Astrocyte (in vitro differentiated cells and primary cell): Measurements from ENCODE around the gene NLRP7. TPM values are rescaled to one million over a fixed set of nuclear protein-coding genes. Genes with fewer than 3 reads are reported as not detected.
"Not testable (repeated sequence)": the region's sequence is repeated elsewhere in the genome, so short reads cannot be mapped to it uniquely, and the experiment has no call there.

ENCODE experiments used
- DNase-seq: peaks from one replicate; pipeline ENCODE4 v3.0.0-alpha.2; 2010; ENCODE audit warnings: low read depth
- FAIRE-seq: peaks from 2 replicates; lab custom pipeline; 2011; peaks lifted over from hg19 to GRCh38; lab: Jason Lieb, UNC
- H2AFZ ChIP-seq: 2 replicates; pipeline ENCODE4 v1.6.0; 2012; ENCODE audit warnings: low read depth, low read length, inconsistent platforms
- H3K27ac ChIP-seq: 2 replicates; pipeline ENCODE4 v1.5.1; 2011; ENCODE audit warnings: low read depth, low read length, inconsistent platforms
- H3K27me3 ChIP-seq: 2 replicates; pipeline ENCODE4 v1.6.0; 2011; ENCODE audit warnings: low read length, inconsistent platforms; ENCODE audit not compliant: insufficient read depth
- H3K36me3 ChIP-seq: 2 replicates; pipeline ENCODE4 v1.5.1; 2011; ENCODE audit warnings: low read length, inconsistent platforms; ENCODE audit not compliant: insufficient read depth
- H3K4me1 ChIP-seq: 2 replicates; pipeline ENCODE4 v1.5.1; 2011; ENCODE audit warnings: low read length, inconsistent platforms; ENCODE audit not compliant: insufficient read depth
- H3K4me2 ChIP-seq: 2 replicates; pipeline ENCODE4 v1.6.0; 2012; ENCODE audit warnings: low read length, inconsistent platforms
- H3K4me3 ChIP-seq: 2 replicates; pipeline ENCODE4 v1.5.1; 2011; ENCODE audit warnings: low read depth, mild to moderate bottlenecking, low read length, inconsistent platforms; ENCODE audit not compliant: insufficient read depth
- H3K79me2 ChIP-seq: 2 replicates; pipeline ENCODE4 v1.6.0; 2012; ENCODE audit warnings: mild to moderate bottlenecking, low read length, inconsistent platforms; ENCODE audit not compliant: insufficient read depth
- H3K9ac ChIP-seq: 2 replicates; pipeline ENCODE4 v1.6.0; 2012; ENCODE audit warnings: mild to moderate bottlenecking, low read length, inconsistent platforms
- H3K9me3 ChIP-seq: 2 replicates; pipeline ENCODE4 v1.5.1; 2012; ENCODE audit warnings: low read depth, mild to moderate bottlenecking, low read length, inconsistent platforms; ENCODE audit not compliant: insufficient read depth
- H4K20me1 ChIP-seq: 2 replicates; pipeline ENCODE4 v1.6.0; 2012; ENCODE audit warnings: low read length, inconsistent platforms; ENCODE audit not compliant: insufficient read depth
- H3K27ac Mint-ChIP-seq: one replicate; pipeline ENCODE4 v1.8.0; 2021; ENCODE audit warnings: mild to moderate bottlenecking, mixed read lengths; ENCODE audit not compliant: unreplicated experiment
- H3K27me3 Mint-ChIP-seq: one replicate; pipeline ENCODE4 v1.8.0; 2021; ENCODE audit warnings: low read depth, mixed read lengths; ENCODE audit not compliant: unreplicated experiment
- H3K36me3 Mint-ChIP-seq: one replicate; pipeline ENCODE4 v1.8.0; 2021; ENCODE audit warnings: low read depth, mixed read lengths; ENCODE audit not compliant: unreplicated experiment
- H3K4me1 Mint-ChIP-seq: one replicate; pipeline ENCODE4 v1.8.0; 2021; ENCODE audit warnings: low read depth, mixed read lengths; ENCODE audit not compliant: unreplicated experiment
- H3K4me3 Mint-ChIP-seq: one replicate; pipeline ENCODE4 v1.8.0; 2021; ENCODE audit warnings: mild to moderate bottlenecking, moderate library complexity, mixed read lengths; ENCODE audit not compliant: unreplicated experiment
- H3K9me3 Mint-ChIP-seq: one replicate; pipeline ENCODE4 v1.8.0; 2021; ENCODE audit warnings: mild to moderate bottlenecking, mixed read lengths; ENCODE audit not compliant: unreplicated experiment
- EZH2 ChIP-seq: IDR thresholded peaks from 2 replicates; pipeline ENCODE4 v1.6.1; 2012; ENCODE audit warnings: mild to moderate bottlenecking, low read length, inconsistent platforms; ENCODE audit not compliant: insufficient read depth
- total RNA-seq: library from RNA; stranded (reverse); gene quantifications from 2 replicates; pipeline ENCODE4 v1.2.1, GENCODE V29; 2021
- TF ChIP-seq, protein P1 (sequence below): IDR thresholded peaks from 2 replicates; pipeline ENCODE4 v1.5.1; 2011; ENCODE audit warnings: low read depth, mild to moderate bottlenecking, inconsistent platforms, low read length, moderate library complexity; ENCODE audit not compliant: insufficient read depth

NLRP7 gene
- total RNA-seq, 1 donor from 2014 or later = not detected

DNA sequence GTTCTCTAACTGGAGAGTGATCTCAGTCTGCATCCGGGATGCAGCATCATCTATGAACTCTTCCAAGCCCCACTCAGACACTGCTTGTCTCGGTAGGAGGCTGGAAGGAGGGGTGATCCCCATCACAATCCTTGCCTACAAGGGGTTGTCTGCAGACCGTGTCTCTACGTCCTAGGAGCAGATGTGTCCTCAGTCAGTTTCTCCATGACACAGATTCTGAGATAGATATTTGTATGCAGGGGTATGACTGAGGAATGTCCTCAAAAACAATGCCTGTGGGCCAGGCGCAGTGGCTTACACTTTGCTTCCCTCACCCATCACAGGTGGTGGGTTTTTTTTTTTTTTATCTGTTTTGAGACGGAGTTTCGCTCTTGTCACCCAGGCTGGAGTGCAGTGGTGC lies 40.5 kb downstream of the NLRP7 start:
- H3K9me3 ChIP-seq = peaks cover 7% of the 10 kb centered on the region
- no peaks in the 10 kb centered on the region for H3K79me2 ChIP-seq
- Mint-ChIP-seq H3K4me3 (no peak overlapping the region), H3K27me3 (peaks cover 2% of the 10 kb centered on the region), H3K4me1 (no peaks in the 10 kb centered on the region), H3K27ac (no peak overlapping the region), H3K9me3 (peaks cover 4% of the 10 kb centered on the region), H3K36me3 (no peaks in the 10 kb centered on the region)
- H3K36me3 ChIP-seq = no peaks in the 10 kb centered on the region
- no peak for DNase-seq
- no peaks in the 10 kb centered on the region for H4K20me1 ChIP-seq
- no peak for FAIRE-seq
- H3K27ac ChIP-seq = no peak overlapping the region
- no peak overlapping the region for H2AFZ ChIP-seq
- TF ChIP-seq, protein P1, sequence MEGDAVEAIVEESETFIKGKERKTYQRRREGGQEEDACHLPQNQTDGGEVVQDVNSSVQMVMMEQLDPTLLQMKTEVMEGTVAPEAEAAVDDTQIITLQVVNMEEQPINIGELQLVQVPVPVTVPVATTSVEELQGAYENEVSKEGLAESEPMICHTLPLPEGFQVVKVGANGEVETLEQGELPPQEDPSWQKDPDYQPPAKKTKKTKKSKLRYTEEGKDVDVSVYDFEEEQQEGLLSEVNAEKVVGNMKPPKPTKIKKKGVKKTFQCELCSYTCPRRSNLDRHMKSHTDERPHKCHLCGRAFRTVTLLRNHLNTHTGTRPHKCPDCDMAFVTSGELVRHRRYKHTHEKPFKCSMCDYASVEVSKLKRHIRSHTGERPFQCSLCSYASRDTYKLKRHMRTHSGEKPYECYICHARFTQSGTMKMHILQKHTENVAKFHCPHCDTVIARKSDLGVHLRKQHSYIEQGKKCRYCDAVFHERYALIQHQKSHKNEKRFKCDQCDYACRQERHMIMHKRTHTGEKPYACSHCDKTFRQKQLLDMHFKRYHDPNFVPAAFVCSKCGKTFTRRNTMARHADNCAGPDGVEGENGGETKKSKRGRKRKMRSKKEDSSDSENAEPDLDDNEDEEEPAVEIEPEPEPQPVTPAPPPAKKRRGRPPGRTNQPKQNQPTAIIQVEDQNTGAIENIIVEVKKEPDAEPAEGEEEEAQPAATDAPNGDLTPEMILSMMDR = no peak
- TF ChIP-seq EZH2 = no peak
- no peak overlapping the region for H3K4me2 ChIP-seq
- H3K27me3 ChIP-seq = no peaks in the 10 kb centered on the region
- H3K4me1 ChIP-seq = no peaks in the 10 kb centered on the region
- no peak overlapping the region for H3K9ac ChIP-seq
- H3K4me3 ChIP-seq = no peak overlapping the region

DNA sequence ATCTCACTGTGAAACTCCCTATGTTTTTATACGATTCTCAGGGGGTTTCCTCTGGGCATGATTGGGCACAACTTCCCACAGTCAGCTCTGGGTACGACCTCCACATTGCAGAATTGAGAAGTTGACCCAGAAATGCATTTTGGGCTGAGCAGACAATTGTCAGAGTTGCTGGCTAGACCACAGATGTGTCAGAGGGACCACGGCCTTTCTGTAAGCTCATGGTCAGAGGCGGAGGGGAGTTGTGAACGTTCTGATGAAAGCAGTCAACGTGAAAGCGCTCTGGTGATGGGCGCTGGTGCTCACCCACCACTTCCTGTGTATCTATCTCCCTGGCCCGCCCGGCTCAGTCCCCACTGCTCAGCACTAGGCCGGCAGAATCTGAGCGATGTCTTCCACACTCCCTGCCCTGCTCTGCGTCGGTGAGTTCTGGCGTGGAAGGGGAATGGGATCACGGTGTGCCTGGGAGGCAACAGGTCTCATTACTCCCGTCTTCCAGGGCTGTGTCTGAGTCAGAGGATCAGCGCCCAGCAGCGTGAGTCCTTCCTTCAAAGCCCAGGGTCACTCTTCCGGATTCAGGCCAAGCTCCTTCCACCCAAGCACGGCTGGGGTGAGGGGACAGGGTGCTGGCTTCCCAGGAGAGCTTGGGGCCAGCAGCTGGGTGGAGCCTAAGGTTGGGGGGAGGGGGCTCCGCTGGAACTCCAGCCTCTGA lies 41.4 kb downstream of the NLRP7 start, which contains the start of gene NCR1:
Gene NCR1 (plus strand): TSS at position 346 of the 709 bp plus-strand sequence. CDS start 40 bp downstream, at position 386.
- Mint-ChIP-seq H3K36me3 (no peaks in the 10 kb centered on the region), H3K4me3 (no peak within 1 kb of the TSS), H3K27me3 (peaks cover 2% of the 10 kb centered on the region), H3K27ac (no peak within 1 kb of the TSS), H3K4me1 (no peaks in the 10 kb centered on the region), H3K9me3 (peaks cover 6% of the 10 kb centered on the region)
- Histone ChIP-seq H2AFZ (no peak within 1 kb of the TSS), H3K27me3 (no peaks in the 10 kb centered on the region), H3K4me3 (no peak within 1 kb of the TSS), H3K79me2 (no peaks in the 10 kb centered on the region), H3K9me3 (peaks cover 7% of the 10 kb centered on the region), H3K4me1 (no peaks in the 10 kb centered on the region), H3K4me2 (no peak within 1 kb of the TSS), H3K36me3 (no peaks in the 10 kb centered on the region), H3K27ac (no peak within 1 kb of the TSS), H3K9ac (no peak within 1 kb of the TSS), H4K20me1 (no peaks in the 10 kb centered on the region)
- DNase-seq = no peak
- TF ChIP-seq, protein P1 = no peak
- no peak for TF ChIP-seq EZH2
- FAIRE-seq = no peak

DNA sequence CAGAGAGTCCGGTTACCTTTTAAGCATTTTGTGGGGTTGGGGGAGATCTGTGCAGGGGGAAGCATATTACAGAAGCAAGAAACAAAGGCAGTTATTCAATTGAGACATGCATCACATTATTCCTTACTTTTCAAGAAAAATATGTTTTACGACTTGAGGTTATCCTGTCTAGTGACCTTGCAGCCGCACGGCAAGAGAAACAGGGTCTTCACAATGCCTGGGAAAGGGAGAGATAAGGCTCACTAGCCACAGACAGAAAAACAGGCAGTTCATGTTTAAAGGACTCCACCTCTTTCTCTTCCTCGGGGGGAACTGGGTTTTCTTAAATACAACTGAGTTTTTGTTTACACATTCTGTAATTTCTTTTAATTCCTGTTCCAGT lies 41.9 kb downstream of the NLRP7 start:
- Mint-ChIP-seq H3K4me1 (no peaks in the 10 kb centered on the region), H3K9me3 (peaks cover 6% of the 10 kb centered on the region), H3K27me3 (no peaks in the 10 kb centered on the region), H3K27ac (no peak overlapping the region), H3K36me3 (no peaks in the 10 kb centered on the region), H3K4me3 (no peak overlapping the region)
- Histone ChIP-seq H3K4me2 (no peak overlapping the region), H3K9ac (no peak overlapping the region), H4K20me1 (no peaks in the 10 kb centered on the region), H3K4me3 (no peak overlapping the region), H3K27me3 (no peaks in the 10 kb centered on the region), H3K36me3 (no peaks in the 10 kb centered on the region), H2AFZ (no peak overlapping the region), H3K27ac (no peak overlapping the region), H3K79me2 (no peaks in the 10 kb centered on the region), H3K4me1 (no peaks in the 10 kb centered on the region), H3K9me3 (peaks cover 3% of the 10 kb centered on the region)
- TF ChIP-seq EZH2 = no peak
- TF ChIP-seq, protein P1 = no peak
- no peak for FAIRE-seq
- no peak for DNase-seq

- not testable (repeated sequence) for DNase-seq, H2AFZ ChIP-seq, H3K27ac ChIP-seq, H3K4me3 ChIP-seq, FAIRE-seq, H3K9me3 ChIP-seq, H3K36me3 ChIP-seq, H3K36me3 Mint-ChIP-seq, H3K9ac ChIP-seq, H4K20me1 ChIP-seq, H3K27ac Mint-ChIP-seq, H3K9me3 Mint-ChIP-seq, H3K27me3 Mint-ChIP-seq, H3K4me2 ChIP-seq, H3K4me1 ChIP-seq, H3K27me3 ChIP-seq, H3K4me3 Mint-ChIP-seq, H3K4me1 Mint-ChIP-seq, H3K79me2 ChIP-seq
Observed at GRCh38 chr19:54904261-54904660, 43.1 kb downstream of the NLRP7 start.
